ENCODE results near the gene GALNT7.
A peak's percentile ranks its signal among the peaks of the same experiment; 100 is the strongest.

DNA sequence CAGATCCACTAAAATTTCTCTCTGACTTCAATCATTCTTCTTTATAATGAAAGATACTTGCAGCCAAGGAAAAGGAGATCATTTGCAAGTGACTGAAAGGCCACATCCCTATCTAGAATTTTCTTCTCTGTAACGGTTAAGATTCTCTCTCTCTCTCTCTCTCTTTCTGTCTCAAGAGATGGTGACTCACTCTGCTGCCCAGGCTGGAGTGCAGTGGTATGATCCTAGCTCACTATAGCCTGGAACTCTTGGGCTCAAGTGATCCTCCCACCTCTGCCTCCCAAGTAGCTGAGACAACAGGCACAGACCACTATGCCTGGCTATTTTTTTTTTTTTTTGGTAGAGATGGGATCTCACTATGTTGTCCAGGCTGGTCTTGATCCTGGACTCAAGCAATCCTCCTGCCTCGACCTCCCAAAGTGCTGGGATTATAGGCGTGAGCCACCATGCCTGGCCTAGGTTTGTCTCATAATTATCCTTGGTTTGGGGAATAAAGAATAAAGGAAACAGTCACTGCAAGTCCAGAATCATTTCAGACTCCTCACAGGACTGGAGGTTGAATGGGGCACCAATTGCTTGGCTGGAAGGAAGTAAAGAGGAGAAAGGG, 33.3 kb upstream of the GALNT7 start:
- TF ChIP-seq, protein P1, sequence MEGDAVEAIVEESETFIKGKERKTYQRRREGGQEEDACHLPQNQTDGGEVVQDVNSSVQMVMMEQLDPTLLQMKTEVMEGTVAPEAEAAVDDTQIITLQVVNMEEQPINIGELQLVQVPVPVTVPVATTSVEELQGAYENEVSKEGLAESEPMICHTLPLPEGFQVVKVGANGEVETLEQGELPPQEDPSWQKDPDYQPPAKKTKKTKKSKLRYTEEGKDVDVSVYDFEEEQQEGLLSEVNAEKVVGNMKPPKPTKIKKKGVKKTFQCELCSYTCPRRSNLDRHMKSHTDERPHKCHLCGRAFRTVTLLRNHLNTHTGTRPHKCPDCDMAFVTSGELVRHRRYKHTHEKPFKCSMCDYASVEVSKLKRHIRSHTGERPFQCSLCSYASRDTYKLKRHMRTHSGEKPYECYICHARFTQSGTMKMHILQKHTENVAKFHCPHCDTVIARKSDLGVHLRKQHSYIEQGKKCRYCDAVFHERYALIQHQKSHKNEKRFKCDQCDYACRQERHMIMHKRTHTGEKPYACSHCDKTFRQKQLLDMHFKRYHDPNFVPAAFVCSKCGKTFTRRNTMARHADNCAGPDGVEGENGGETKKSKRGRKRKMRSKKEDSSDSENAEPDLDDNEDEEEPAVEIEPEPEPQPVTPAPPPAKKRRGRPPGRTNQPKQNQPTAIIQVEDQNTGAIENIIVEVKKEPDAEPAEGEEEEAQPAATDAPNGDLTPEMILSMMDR (IDR thresholded peaks at IDR 0.05): no peak
- peak; percentile 41 for TF ChIP-seq JUND (IDR thresholded peaks at IDR 0.05)
